ENCODE results near the gene MCAM. TPM values are rescaled to one million over a fixed set of nuclear protein-coding genes. Genes with fewer than 3 reads are reported as not detected.

The MCAM gene
- total and polyA plus RNA-seq, 12 donors = 35.8 to 136 (median 96.8) TPM

GRCh38 chr11:119339589-119340334 lies 22.8 kb upstream of the MCAM start:
- 1 to 2% methylated on average over 69 to 86 of the region's 86 CpGs for WGBS, 2 donors
- intact Hi-C loops (cut with DNase I) = loop anchor here in 4 of 10 donors (5.0 to 10.0 kb wide), 4 partner anchors 33 to 135 kb away; partner anchors contain the start of genes CBL (in 1 of the 4) and USP2 (in 1 of the 4)
- peak overlapping the region; percentile 61 to 91 (median 78) for H3K4me3 ChIP-seq
- H3K27ac ChIP-seq = peak overlapping the region; percentile 85 to 100 (median 97)
- peaks cover 0 to 38% (median 0%) of the 10 kb centered on the region in 7 donors for H3K27me3 ChIP-seq
- TF ChIP-seq CTCF (IDR thresholded peaks at IDR 0.05) = peak; percentile 93 to 98 (median 96)
- peak; percentile 77 to 85 for DNase-seq
- H3K36me3 ChIP-seq = peaks cover 0 to 23% (median 8%) of the 10 kb centered on the region in 9 donors
- peaks cover 22 to 64% (median 56%) of the 10 kb centered on the region in 9 donors for H3K4me1 ChIP-seq
- peak; percentile 52 to 80 (median 65) for ATAC-seq
- H3K9me3 ChIP-seq = no peaks in the 10 kb centered on the region

- intact Hi-C loops (cut with DNase I) = loop anchor here in 3 of 10 donors (5.0 to 10.0 kb wide), 2 partner anchors 33 to 134 kb away; partner anchors contain the start of gene CBL (in 1 of the 3)
- ATAC-seq = peak in 1 of 8 donors; percentile 0
- H3K4me3 ChIP-seq = peak overlapping the region; percentile 61 to 91 (median 78)
Observed at GRCh38 chr11:119338965-119339588, 22.1 kb upstream of the MCAM start.

GRCh38 chr11:119338318-119338890 lies 21.5 kb upstream of the MCAM start:
- Histone ChIP-seq H3K27me3 (peaks cover 0 to 38% (median 0%) of the 10 kb centered on the region in 7 donors), H3K4me1 (peaks cover 22 to 70% (median 56%) of the 10 kb centered on the region in 9 donors), H3K9me3 (no peaks in the 10 kb centered on the region), H3K27ac (peak overlapping the region in 8 of 10 donors; percentile 10 to 100 (median 97)), H3K4me3 (peak overlapping the region in 9 of 10 donors; percentile 61 to 91 (median 80)), H3K36me3 (peaks cover 0 to 23% (median 8%) of the 10 kb centered on the region in 9 donors)
- DNase-seq = peak in 1 of 2 donors; percentile 80
- WGBS, 2 donors = 8 to 11% methylated on average over 17 of the region's 17 CpGs
- TF ChIP-seq CTCF (IDR thresholded peaks at IDR 0.05) = peak; percentile 63 to 80 (median 76)
- intact Hi-C loops (cut with DNase I) = loop anchor here in 3 of 10 donors (5.0 to 10.0 kb wide), 2 partner anchors 34 to 134 kb away; partner anchors contain the start of gene CBL (in 1 of the 3)
- peak in 4 of 8 donors; percentile 10 to 38 (median 34) for ATAC-seq

More at GRCh38 chr11:119338965-119339588, 22.1 kb upstream of the MCAM start:
- 31% methylated on average over 11 of the region's 11 CpGs for WGBS, 2 donors
- Histone ChIP-seq H3K27ac (peak overlapping the region in 9 of 10 donors; percentile 93 to 100 (median 97)), H3K36me3 (peaks cover 0 to 23% (median 8%) of the 10 kb centered on the region in 9 donors), H3K27me3 (peaks cover 0 to 38% (median 0%) of the 10 kb centered on the region in 7 donors), H3K4me1 (peaks cover 22 to 65% (median 56%) of the 10 kb centered on the region in 9 donors), H3K9me3 (no peaks in the 10 kb centered on the region)
- no peak for TF ChIP-seq CTCF (IDR thresholded peaks at IDR 0.05)
- no peak for DNase-seq
